Fibroblast of the conjunctiva (primary cell): ENCODE data around the gene ADGRB3.

Experiments used
- DNase-seq: peaks from one replicate; pipeline ENCODE4 v3.0.0-alpha.2; 2010; ENCODE audit warnings: low read depth

ADGRB3 gene

DNA sequence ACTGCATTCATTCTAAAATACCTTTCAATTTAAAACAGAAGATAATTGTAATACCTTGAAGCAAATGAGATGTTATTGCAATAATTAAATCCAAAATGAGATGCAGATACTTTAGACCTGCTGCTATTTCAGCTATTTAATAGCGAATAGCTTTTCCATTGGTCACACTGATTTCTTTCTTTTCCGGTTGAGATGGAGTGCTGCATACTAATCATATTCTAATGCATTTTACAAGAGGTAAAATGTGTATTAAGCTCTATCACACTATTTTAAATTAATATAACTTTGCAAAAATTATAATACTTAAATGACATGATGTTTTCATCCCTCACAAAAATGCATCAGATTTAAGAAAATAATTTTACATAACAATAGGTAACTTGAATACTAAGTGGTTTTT lies 74.0 kb downstream of the ADGRB3 start:
- no peak for DNase-seq

DNA sequence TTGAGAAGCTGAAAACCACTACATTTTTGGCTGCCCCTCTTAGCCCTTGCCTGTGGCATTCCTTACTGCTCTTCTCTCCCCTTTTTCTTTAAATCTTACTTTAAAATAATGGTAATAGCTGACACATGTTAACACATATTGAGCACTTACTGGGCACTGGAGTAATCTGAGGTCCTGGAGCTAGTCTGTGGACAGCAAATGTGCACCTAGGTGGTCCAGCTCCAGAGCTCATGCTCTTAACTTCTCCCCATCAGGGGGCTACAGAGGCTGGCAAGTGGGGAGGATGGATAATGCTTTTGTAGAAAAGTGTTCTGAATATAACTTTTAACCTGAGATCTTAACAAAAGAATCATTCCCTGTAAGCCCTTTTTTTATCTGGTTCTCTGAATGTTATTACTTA lies 74.8 kb downstream of the ADGRB3 start:
- DNase-seq: no peak

- DNase-seq: no peak
These were observed 75.4 kb downstream of the ADGRB3 start for GRCh38 chr6:68710496-68710895.

GRCh38 chr6:68710916-68711315 lies 75.8 kb downstream of the ADGRB3 start:
- DNase-seq: no peak

GRCh38 chr6:68711386-68712000 lies 76.4 kb downstream of the ADGRB3 start:
- no peak for DNase-seq

GRCh38 chr6:68716620-68717019 lies 81.5 kb downstream of the ADGRB3 start:
- DNase-seq: no peak

- DNase-seq: peak; percentile 38
These were observed 83.4 kb downstream of the ADGRB3 start for GRCh38 chr6:68718385-68719073.

- no peak for DNase-seq
These were observed 84.7 kb downstream of the ADGRB3 start for GRCh38 chr6:68719761-68720160.

- no peak for DNase-seq
These were observed 87.9 kb downstream of the ADGRB3 start for GRCh38 chr6:68722891-68723527.

DNA sequence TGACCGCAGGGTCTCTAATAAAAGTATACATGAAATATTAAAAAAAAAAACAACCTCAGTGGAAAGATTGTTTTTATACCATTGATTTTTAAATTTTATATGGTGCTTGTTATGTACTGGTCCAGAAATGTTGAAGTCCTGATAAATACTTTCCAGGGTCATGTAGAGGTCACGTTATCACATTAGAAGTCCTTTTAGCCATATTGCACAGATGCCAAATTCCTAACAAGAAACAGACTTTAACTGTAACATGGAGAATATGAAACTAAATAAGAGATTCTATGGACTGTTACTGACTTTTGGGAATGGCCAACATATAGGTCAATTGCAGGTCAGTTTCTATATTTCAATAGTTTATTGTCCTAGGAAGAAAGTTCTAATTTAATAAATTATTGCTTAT lies 89.0 kb downstream of the ADGRB3 start:
- DNase-seq: no peak

DNA sequence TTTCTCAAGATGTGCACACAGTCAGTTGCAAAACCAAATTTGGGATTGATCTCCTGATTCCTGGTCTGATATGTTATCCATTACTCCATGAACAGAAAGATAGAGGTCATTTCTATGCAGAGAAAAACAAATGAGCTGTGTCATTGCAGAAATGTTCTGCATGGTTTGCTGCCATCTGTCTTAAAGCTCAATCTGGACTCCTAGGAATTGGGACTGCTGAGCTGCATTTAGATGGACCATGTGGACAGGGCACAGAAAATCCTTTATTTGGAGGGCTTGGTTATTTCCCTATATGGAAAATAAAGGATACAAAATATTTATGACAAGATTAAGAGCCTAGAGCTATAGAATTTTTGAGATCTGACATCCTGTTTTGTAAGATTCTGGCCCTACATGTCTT lies 91.3 kb downstream of the ADGRB3 start:
- DNase-seq: no peak

DNA sequence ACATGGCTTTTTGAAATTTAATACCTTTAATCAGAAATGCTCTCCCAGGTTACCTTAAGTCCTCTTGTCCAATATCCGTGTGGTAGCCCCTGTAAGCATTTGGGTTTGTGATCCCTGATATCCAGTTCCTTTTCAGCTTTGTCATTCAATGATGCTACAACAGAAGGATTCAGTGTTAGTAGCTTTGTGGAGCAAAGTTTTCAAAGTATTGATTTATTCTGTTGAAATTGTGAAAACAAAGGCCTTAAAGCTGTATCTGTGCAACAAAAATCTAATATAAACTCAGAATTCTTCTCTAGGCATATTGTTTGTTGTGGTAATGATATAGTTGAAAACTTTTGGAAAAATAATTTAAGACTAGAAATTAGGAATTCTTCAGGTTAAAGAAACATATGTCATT lies 91.9 kb downstream of the ADGRB3 start:
- no peak for DNase-seq

GRCh38 chr6:68727699-68728098 lies 92.6 kb downstream of the ADGRB3 start:
- no peak for DNase-seq

DNA sequence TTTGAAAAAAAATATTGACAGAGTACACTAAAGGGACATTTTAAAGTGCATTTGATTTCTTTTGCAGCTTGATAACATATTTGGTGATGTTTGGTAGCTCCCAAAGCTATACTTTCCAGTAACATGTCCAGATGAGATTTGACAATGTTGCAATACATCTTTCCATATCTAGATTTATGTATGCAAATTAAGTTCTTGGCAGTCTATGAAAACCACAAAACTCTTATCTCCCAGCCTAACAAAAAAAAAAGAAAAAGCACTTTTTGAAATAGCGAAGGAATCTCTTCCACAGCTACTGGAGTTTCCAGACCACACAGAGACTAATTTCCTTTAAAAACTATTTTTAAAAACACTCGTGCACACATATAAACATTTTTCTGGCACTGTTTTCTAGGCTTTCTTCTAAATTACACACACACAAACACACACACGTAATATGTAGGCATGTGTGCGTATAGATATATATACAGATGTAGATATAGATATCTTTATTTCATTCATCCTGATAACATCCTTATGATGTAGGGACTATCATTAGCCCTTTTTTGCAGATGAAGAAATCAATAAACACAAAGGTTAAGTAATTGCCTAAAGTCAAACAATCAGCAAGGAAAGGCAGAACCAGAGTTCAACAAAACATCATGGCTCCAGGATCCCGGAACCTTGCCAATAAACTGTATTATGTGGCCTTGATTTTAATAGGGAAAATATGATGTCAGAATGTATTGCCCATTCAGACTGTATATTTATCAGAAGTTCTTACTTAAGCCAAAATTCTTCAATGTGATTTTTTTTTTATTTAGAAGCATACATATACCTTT lies 93.3 kb downstream of the ADGRB3 start:
- DNase-seq: no peak

DNA sequence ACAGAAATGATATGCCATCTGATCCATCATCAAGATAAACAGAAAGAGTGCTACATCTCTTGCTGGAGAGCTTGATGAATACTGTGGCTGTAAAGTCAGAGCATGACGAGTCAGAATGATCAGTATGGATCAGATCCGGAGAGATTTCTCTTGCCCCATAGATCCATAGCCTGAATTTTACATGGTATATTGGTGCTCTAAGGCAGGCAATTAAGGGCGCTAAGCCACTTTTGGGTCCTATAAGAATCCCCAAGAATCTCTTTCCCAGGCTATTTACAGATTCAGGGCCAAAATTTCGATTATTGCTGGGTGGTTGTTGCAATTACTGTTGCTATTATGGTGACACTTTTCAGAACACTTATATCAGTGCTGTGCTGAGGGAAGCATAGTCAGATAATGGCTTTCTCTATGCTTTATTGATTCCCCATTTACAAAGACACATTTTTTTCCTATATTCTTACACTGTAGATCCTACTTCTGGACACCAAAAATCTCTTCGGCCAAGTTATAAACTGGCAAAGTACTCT lies 94.4 kb downstream of the ADGRB3 start:
- DNase-seq: no peak

GRCh38 chr6:68730291-68731054 lies 95.4 kb downstream of the ADGRB3 start:
- no peak for DNase-seq

DNA sequence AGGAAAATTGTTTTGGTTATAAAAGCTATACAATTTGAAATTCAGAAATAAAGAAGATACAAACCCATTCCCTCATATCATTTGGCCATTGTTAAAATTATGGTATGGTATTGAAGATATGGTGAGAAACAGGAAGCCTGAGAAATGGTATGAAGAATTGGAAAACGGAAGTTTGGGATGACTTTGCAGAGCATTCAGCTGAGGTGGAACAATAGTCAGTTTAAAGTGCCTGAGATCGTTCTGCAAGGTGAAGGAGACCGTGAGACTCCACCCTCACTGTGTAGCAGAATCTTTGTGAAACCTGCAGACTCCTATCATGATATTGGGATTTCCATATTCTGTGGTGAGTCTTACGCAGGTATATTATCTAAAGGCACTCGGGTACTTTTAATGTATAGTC lies 97.3 kb downstream of the ADGRB3 start:
- no peak for DNase-seq

GRCh38 chr6:68735866-68736265 lies 100.8 kb downstream of the ADGRB3 start:
- no peak for DNase-seq

DNA sequence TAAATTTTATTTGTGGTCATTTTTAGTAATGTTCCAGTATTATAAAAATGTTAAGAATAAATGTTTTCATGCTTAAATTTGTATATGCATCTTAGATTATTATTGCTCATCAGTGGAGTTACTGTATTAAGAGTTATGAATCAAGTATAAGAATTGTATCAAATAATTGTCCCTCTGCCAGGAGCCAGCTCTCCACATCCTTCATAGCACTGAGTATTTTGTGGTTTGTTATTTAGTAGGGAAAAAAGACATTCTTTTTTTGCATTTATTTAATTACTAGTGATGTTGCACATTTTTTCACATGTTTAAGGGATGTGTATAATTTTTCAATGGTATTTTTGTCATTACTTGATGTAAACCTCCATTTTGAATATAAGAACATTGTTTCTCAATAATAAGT lies 102.0 kb downstream of the ADGRB3 start:
- no peak for DNase-seq

DNA sequence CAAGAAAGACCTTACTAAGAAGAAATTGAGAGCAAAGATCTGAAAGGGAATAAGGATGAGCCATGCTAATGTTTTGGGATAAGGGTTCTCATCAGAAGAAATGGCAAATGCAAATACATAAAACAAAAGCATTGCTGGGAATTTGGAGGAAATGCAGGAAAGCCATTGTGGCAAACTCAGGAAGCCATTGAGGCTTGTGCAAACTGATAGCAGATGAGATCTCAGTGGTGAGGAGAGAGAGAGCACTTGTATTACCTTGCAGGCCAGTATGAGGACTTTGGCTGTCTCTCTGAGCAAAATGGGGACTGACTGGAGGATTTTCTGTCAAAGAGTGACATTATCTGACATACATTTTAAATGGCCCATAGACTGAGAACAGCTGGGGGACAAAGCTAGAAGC lies 103.0 kb downstream of the ADGRB3 start:
- DNase-seq: no peak

DNA sequence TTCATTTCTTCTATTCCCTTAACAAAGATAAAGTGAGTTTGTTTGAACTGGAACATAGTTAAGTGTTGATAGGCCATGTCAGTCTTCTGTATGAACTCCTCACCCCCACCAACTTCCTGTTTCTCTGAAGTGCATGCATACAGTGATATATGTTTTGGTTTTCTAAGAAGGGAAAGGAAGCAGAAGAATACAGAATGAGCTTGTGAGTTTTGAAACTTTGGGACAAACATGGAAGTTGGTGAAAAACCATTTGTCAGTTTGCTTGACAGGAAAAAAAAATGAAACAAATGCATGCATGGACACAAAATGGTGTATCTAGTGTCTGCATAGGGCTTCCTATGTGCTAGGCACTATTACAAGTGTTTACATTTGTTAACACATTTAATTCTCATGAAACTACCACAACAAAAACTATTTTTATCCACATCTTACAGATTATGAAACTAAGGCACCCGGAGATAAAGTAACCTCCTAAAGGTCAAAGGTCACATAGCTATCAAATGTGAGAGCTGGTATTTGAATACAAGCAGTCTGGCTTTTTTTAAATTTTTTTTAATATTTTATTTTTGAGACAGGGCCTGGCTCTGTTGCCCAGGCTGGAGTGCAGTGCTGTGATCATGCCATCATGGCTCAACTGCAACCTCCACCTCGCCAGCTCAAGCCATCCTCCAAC lies 105.9 kb downstream of the ADGRB3 start:
- no peak for DNase-seq
